ENCODE data around the gene HGFAC.

GRCh38 chr4:3429651-3430050 is 12.1 kb upstream of the HGFAC start:
- TF ChIP-seq EZH2 (IDR thresholded peaks at IDR 0.05) (no peak), POLR2AphosphoS5 (IDR thresholded peaks at IDR 0.05; ENCODE audit: borderline replicate concordance, low read depth, low read length) (no peak), FOXP2 (optimal IDR thresholded peaks at IDR 0.05; ENCODE audit: control extremely low read depth, extremely low read length, insufficient read depth) (no peak)

All from SK-N-MC (cell line).